ENCODE results near the gene SLC39A2. TPM values are rescaled to one million over a fixed set of nuclear protein-coding genes. Genes with fewer than 3 reads are reported as not detected.

SLC39A2 gene
- total RNA-seq, 8 experiments from 2014 or later: 0.11 to 0.47 (median 0.39) TPM; not detected in 4

- WGBS, 10 experiments: 69 to 100% (median 83%) methylated on average over 1 to 2 of the region's 2 CpGs; no CpG with 5 or more reads in 5 of the 10 experiments
- no peak overlapping the region for H3K4me3 ChIP-seq
- in situ Hi-C loops (cut with MboI; ENCODE audit: low pct_unique_long_range_greater_than_20kb in 2 of 9, low sequenced_read_pairs in 9 of 9, unreplicated experiment in 9 of 9): no loop called here
- H3K4me1 ChIP-seq (replicated peaks in 1 of 2): no peaks in the 10 kb centered on the region
- ATAC-seq (replicated peaks in 6 of 8): no peak
- H3K27ac ChIP-seq: no peak overlapping the region
Measured at GRCh38 chr14:21043387-21043973, 44.4 kb downstream of the SLC39A2 start.

GRCh38 chr14:21043974-21044618, 45.0 kb downstream of the SLC39A2 start:
- WGBS, 10 experiments: 20 to 82% (median 56%) methylated on average over 1 to 4 of the region's 6 CpGs; no CpG with 5 or more reads in 3 of the 10 experiments
- Histone ChIP-seq H3K27ac (no peak overlapping the region), H3K4me1 (replicated peaks in 1 of 2) (no peaks in the 10 kb centered on the region), H3K4me3 (no peak overlapping the region)
- in situ Hi-C loops (cut with MboI; ENCODE audit: low pct_unique_long_range_greater_than_20kb in 2 of 9, low sequenced_read_pairs in 9 of 9, unreplicated experiment in 9 of 9): no loop called here
- ATAC-seq (replicated peaks in 6 of 8): no peak

- WGBS, 10 experiments: 13 to 94% (median 63%) methylated on average over 1 to 2 of the region's 2 CpGs; no CpG with 5 or more reads in 1 of the 10 experiments
- no peak overlapping the region for H3K27ac ChIP-seq
- ATAC-seq (replicated peaks in 6 of 8): no peak
- H3K4me3 ChIP-seq: no peak overlapping the region
- in situ Hi-C loops (cut with MboI; ENCODE audit: low pct_unique_long_range_greater_than_20kb in 2 of 9, low sequenced_read_pairs in 9 of 9, unreplicated experiment in 9 of 9): no loop called here
- H3K4me1 ChIP-seq (replicated peaks in 1 of 2): no peaks in the 10 kb centered on the region
Measured at GRCh38 chr14:21047378-21047781, 48.3 kb downstream of the SLC39A2 start.

GRCh38 chr14:21048638-21049037, 49.5 kb downstream of the SLC39A2 start:
- Histone ChIP-seq H3K4me1 (replicated peaks in 1 of 2) (no peaks in the 10 kb centered on the region), H3K4me3 (no peak overlapping the region), H3K27ac (no peak overlapping the region)
- 52 to 100% (median 84%) methylated on average over 1 to 2 of the region's 2 CpGs; no CpG with 5 or more reads in 3 of the 10 experiments for WGBS, 10 experiments
- in situ Hi-C loops (cut with MboI; ENCODE audit: low pct_unique_long_range_greater_than_20kb in 2 of 9, low sequenced_read_pairs in 9 of 9, unreplicated experiment in 9 of 9): no loop called here
- no peak for ATAC-seq (replicated peaks in 6 of 8)

- in situ Hi-C loops (cut with MboI; ENCODE audit: low pct_unique_long_range_greater_than_20kb in 2 of 9, low sequenced_read_pairs in 9 of 9, unreplicated experiment in 9 of 9): no loop called here
Measured at GRCh38 chr14:21049271-21049673, 50.2 kb downstream of the SLC39A2 start.

DNA sequence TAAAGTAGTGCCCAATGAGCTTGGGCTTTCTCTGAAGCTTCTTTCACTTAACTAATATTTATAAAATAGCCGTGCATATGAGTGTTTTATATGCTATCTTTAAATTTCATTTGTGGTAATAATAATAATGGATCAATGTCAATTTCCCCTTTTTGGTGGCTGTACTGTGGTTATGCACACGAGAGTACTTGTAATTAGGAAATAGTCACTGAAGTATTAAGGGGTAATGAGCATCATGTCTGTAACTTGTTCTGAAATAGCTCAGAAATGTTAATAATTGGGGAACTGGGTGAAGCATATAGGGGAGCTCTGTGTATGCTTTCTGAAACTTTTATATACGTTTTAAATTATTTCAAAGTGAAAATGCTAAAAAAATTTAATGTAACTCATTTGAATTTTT, 51.5 kb downstream of the SLC39A2 start:
- H3K4me1 ChIP-seq (replicated peaks in 1 of 2): peaks cover 0 to 3% of the 10 kb centered on the region in 2 donors
- in situ Hi-C loops (cut with MboI; ENCODE audit: low pct_unique_long_range_greater_than_20kb in 2 of 9, low sequenced_read_pairs in 9 of 9, unreplicated experiment in 9 of 9): no loop called here
- ATAC-seq (replicated peaks in 6 of 8): no peak
- WGBS, 10 experiments: 9 to 83% (median 67%) methylated on average over 2 to 3 of the region's 3 CpGs
- H3K27ac ChIP-seq: no peak overlapping the region
- H3K4me3 ChIP-seq: no peak overlapping the region

More at GRCh38 chr14:21049271-21049673, 50.2 kb downstream of the SLC39A2 start:
- Histone ChIP-seq H3K4me1 (replicated peaks in 1 of 2) (no peaks in the 10 kb centered on the region), H3K4me3 (no peak overlapping the region), H3K27ac (no peak overlapping the region)
- 11 to 100% (median 33%) methylated on average over 1 to 3 of the region's 3 CpGs; no CpG with 5 or more reads in 1 of the 10 experiments for WGBS, 10 experiments
- ATAC-seq (replicated peaks in 6 of 8): peak in 3 of 8 experiments; percentile 85 to 94 (median 89)

Other genes starting within 250 kb of the SLC39A2 start
- under 1 TPM in 2 of 8 experiments, not detected in 6; 0.23 to 0.87 TPM for gene EDDM3B, start 230.9 kb upstream of the SLC39A2 start, total RNA-seq
- gene RNASE6, start 218.0 kb upstream of the SLC39A2 start, total RNA-seq: 10 to 100 TPM in 1 of 8 experiments, 1 to 10 TPM in 1, under 1 TPM in 1, not detected in 5; 0.28 to 17.8 (median 2.3) TPM
- gene RNASE1, start 196.4 kb upstream of the SLC39A2 start, total RNA-seq: 100 to 1,000 TPM in 1 of 8 experiments, 10 to 100 TPM in 2, not detected in 5; 47.0 to 362 (median 50.7) TPM
- gene RNASE3, start 107.9 kb upstream of the SLC39A2 start, total RNA-seq: not detected
- gene RNASE2, start 43.8 kb upstream of the SLC39A2 start, total RNA-seq: 10 to 100 TPM in 1 of 8 experiments, not detected in 7; 19.0 TPM
- gene METTL17, start 9.3 kb upstream of the SLC39A2 start, total RNA-seq: 100 to 1,000 TPM in 1 of 8 experiments, 10 to 100 TPM in 7; 30.2 to 119 (median 58.5) TPM
- gene NDRG2, start 25.8 kb downstream of the SLC39A2 start, total RNA-seq: 10 to 100 TPM in 5 of 8 experiments, 1 to 10 TPM in 3; 4.1 to 51.8 (median 13.7) TPM
- under 1 TPM in 3 of 8 experiments, not detected in 5; 0.18 to 0.62 (median 0.38) TPM for gene TPPP2, start 30.9 kb downstream of the SLC39A2 start, total RNA-seq
- gene RNASE13, start 35.5 kb downstream of the SLC39A2 start, total RNA-seq: under 1 TPM in 3 of 8 experiments, not detected in 5; 0.17 to 0.90 (median 0.70) TPM
- gene RNASE7, start 43.1 kb downstream of the SLC39A2 start, total RNA-seq: under 1 TPM in 4 of 8 experiments, not detected in 4; 0.14 to 0.40 (median 0.29) TPM
- under 1 TPM in 2 of 8 experiments, not detected in 6; 0.22 to 0.95 TPM for gene RNASE8, start 58.5 kb downstream of the SLC39A2 start, total RNA-seq
- 10 to 100 TPM; 15.0 to 61.4 (median 24.8) TPM for gene ARHGEF40, start 71.0 kb downstream of the SLC39A2 start, total RNA-seq
- 10 to 100 TPM; 10.5 to 42.7 (median 17.2) TPM for gene ZNF219, start 99.4 kb downstream of the SLC39A2 start, total RNA-seq
- gene TMEM253, start 101.8 kb downstream of the SLC39A2 start, total RNA-seq: 1 to 10 TPM in 4 of 8 experiments, under 1 TPM in 4; 0.37 to 2.5 (median 1.0) TPM
- gene OR5AU1, start 156.8 kb downstream of the SLC39A2 start, total RNA-seq: under 1 TPM in 6 of 8 experiments, not detected in 2; 0.04 to 0.47 (median 0.20) TPM

Data from motor neuron (in vitro differentiated cells).